Measurements from ENCODE around the gene ITGB5. TPM values are rescaled to one million over a fixed set of nuclear protein-coding genes. Genes with fewer than 3 reads are reported as not detected.

The ITGB5 gene
- total RNA-seq, 1 donor from 2014 or later = 95.1 TPM

- Histone ChIP-seq H3K27me3 (no peaks in the 10 kb centered on the region), H3K27ac (no peak overlapping the region), H3K9me3 (no peaks in the 10 kb centered on the region), H3K4me3 (no peak overlapping the region), H3K4me1 (peaks cover 8% of the 10 kb centered on the region), H3K36me3 (no peaks in the 10 kb centered on the region)
- ATAC-seq (no peak), DNase-seq (no peak)
- intact Hi-C loops (cut with DNase I) = no loop called here
- no peak for TF ChIP-seq CTCF (IDR thresholded peaks at IDR 0.05)
These were observed 68.6 kb downstream of the ITGB5 start for GRCh38 chr3:124818398-124819091.

GRCh38 chr3:124817079-124817478, 70.1 kb downstream of the ITGB5 start:
- Histone ChIP-seq H3K27ac (no peak overlapping the region), H3K9me3 (no peaks in the 10 kb centered on the region), H3K4me1 (peaks cover 18% of the 10 kb centered on the region), H3K4me3 (no peak overlapping the region), H3K36me3 (no peaks in the 10 kb centered on the region), H3K27me3 (no peaks in the 10 kb centered on the region)
- DNase-seq (no peak), ATAC-seq (no peak)
- intact Hi-C loops (cut with DNase I) = no loop called here
- TF ChIP-seq CTCF (IDR thresholded peaks at IDR 0.05) = no peak

GRCh38 chr3:124816206-124816605, 71.0 kb downstream of the ITGB5 start:
- H3K27ac ChIP-seq = no peak overlapping the region

DNA sequence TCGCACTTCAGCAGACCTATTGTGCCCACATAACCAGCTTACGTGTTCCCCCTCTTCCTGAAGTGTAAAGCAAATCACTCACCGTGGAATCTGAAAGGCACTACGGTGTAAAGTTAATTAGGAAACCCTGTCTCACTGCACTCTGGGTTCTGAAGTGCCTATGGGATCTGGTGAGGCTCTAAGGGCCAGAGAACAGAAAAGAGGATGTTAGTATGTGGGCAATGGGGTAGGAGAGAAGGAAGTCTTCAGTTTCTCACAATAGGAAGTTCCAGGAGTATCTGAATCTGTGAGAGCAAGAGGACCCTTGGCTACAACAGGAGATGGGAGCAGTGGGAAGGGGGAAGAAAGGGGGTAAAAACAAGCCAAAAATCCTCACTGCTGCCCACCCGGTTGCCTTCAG, 71.4 kb downstream of the ITGB5 start:
- no peaks in the 10 kb centered on the region for H3K9me3 ChIP-seq
- H3K27me3 ChIP-seq = no peaks in the 10 kb centered on the region
- no peak overlapping the region for H3K27ac ChIP-seq
- no peak for DNase-seq
- no peak overlapping the region for H3K4me3 ChIP-seq
- ATAC-seq = peak; percentile 63
- intact Hi-C loops (cut with DNase I) = no loop called here
- H3K4me1 ChIP-seq = peaks cover 24% of the 10 kb centered on the region
- TF ChIP-seq CTCF (IDR thresholded peaks at IDR 0.05) = no peak
- no peaks in the 10 kb centered on the region for H3K36me3 ChIP-seq

More at GRCh38 chr3:124816206-124816605, 71.0 kb downstream of the ITGB5 start:
- no peak for TF ChIP-seq CTCF (IDR thresholded peaks at IDR 0.05)
- peaks cover 24% of the 10 kb centered on the region for H3K4me1 ChIP-seq
- DNase-seq (no peak), ATAC-seq (no peak)
- H3K27me3 ChIP-seq = no peaks in the 10 kb centered on the region
- H3K36me3 ChIP-seq = no peaks in the 10 kb centered on the region
- intact Hi-C loops (cut with DNase I) = no loop called here
- H3K4me3 ChIP-seq = no peak overlapping the region
- H3K9me3 ChIP-seq = no peaks in the 10 kb centered on the region

- intact Hi-C loops (cut with DNase I) = no loop called here
- Histone ChIP-seq H3K9me3 (no peaks in the 10 kb centered on the region), H3K4me1 (peaks cover 24% of the 10 kb centered on the region), H3K4me3 (no peak overlapping the region), H3K27me3 (no peaks in the 10 kb centered on the region), H3K27ac (peak overlapping the region; percentile 14), H3K36me3 (no peaks in the 10 kb centered on the region)
- TF ChIP-seq CTCF (IDR thresholded peaks at IDR 0.05) = no peak
- DNase-seq (no peak), ATAC-seq (peak; percentile 49)
These were observed 72.3 kb downstream of the ITGB5 start for GRCh38 chr3:124814620-124815421.
